Progenitor cell of endocrine pancreas (in vitro differentiated cells): ENCODE data around the gene F2RL3. TPM values are rescaled to one million over a fixed set of nuclear protein-coding genes. Genes with fewer than 3 reads are reported as not detected.

Experiments used
- DNase-seq: peaks from one replicate; pipeline ENCODE4 v3.0.0; 2021; ENCODE audit warnings: low spot score; ENCODE audit not compliant: unreplicated experiment
- H3K27ac Mint-ChIP-seq: 2 replicates; pipeline ENCODE4 v1.8.0; 2021; ENCODE audit warnings: mild to moderate bottlenecking, moderate library complexity, mixed read lengths
- H3K27me3 Mint-ChIP-seq: 2 replicates; pipeline ENCODE4 v1.8.0; 2021; ENCODE audit warnings: mixed read lengths
- H3K36me3 Mint-ChIP-seq: 2 replicates; pipeline ENCODE4 v1.8.0; 2022; ENCODE audit warnings: mixed read lengths; ENCODE audit not compliant: insufficient read depth
- H3K4me1 Mint-ChIP-seq: 2 replicates; pipeline ENCODE4 v1.8.0; 2021; ENCODE audit warnings: low read depth, mixed read lengths
- H3K4me3 Mint-ChIP-seq: 2 replicates; pipeline ENCODE4 v1.8.0; 2021; ENCODE audit warnings: low read depth, mild to moderate bottlenecking, moderate library complexity, mixed read lengths
- H3K9me3 Mint-ChIP-seq: 2 replicates; pipeline ENCODE4 v1.8.0; 2021; ENCODE audit warnings: low read depth, mixed read lengths
- CTCF ChIP-seq: fragments of 200-600 bp; sonication (generic); IDR thresholded peaks from one replicate; pipeline ENCODE4 v1.5.0; 2021; ENCODE audit warnings: antibody characterized with exemption, mild to moderate bottlenecking; ENCODE audit not compliant: unreplicated experiment
- total RNA-seq: library from RNA; stranded (reverse); gene quantifications from 2 replicates; pipeline ENCODE4 v1.2.1, GENCODE V29; 2021

F2RL3 gene
- total RNA-seq, 1 donor from 2014 or later: not detected

- no peaks in the 10 kb centered on the region for H3K9me3 Mint-ChIP-seq
- H3K36me3 Mint-ChIP-seq: peaks cover 28% of the 10 kb centered on the region
- TF ChIP-seq CTCF: no peak
- H3K27me3 Mint-ChIP-seq: no peaks in the 10 kb centered on the region
- DNase-seq: no peak
- H3K4me1 Mint-ChIP-seq: no peaks in the 10 kb centered on the region
- H3K4me3 Mint-ChIP-seq: no peak overlapping the region
- no peak overlapping the region for H3K27ac Mint-ChIP-seq
These were observed 38.7 kb upstream of the F2RL3 start for GRCh38 chr19:16850133-16850532.

- peaks cover 26% of the 10 kb centered on the region for H3K36me3 Mint-ChIP-seq
- TF ChIP-seq CTCF: no peak
- H3K4me3 Mint-ChIP-seq: no peak overlapping the region
- H3K9me3 Mint-ChIP-seq: no peaks in the 10 kb centered on the region
- DNase-seq: no peak
- H3K27ac Mint-ChIP-seq: no peak overlapping the region
- H3K27me3 Mint-ChIP-seq: no peaks in the 10 kb centered on the region
- no peaks in the 10 kb centered on the region for H3K4me1 Mint-ChIP-seq
These were observed 37.6 kb upstream of the F2RL3 start for GRCh38 chr19:16851031-16851712.

GRCh38 chr19:16853066-16853465 lies 35.7 kb upstream of the F2RL3 start:
- no peaks in the 10 kb centered on the region for H3K27me3 Mint-ChIP-seq
- no peaks in the 10 kb centered on the region for H3K4me1 Mint-ChIP-seq
- no peak for TF ChIP-seq CTCF
- no peak overlapping the region for H3K4me3 Mint-ChIP-seq
- H3K36me3 Mint-ChIP-seq: peaks cover 22% of the 10 kb centered on the region
- DNase-seq: no peak
- H3K9me3 Mint-ChIP-seq: no peaks in the 10 kb centered on the region
- no peak overlapping the region for H3K27ac Mint-ChIP-seq

GRCh38 chr19:16856091-16856490 lies 32.7 kb upstream of the F2RL3 start:
- no peaks in the 10 kb centered on the region for H3K4me1 Mint-ChIP-seq
- H3K9me3 Mint-ChIP-seq: no peaks in the 10 kb centered on the region
- no peak overlapping the region for H3K4me3 Mint-ChIP-seq
- DNase-seq: no peak
- H3K27ac Mint-ChIP-seq: no peak overlapping the region
- no peak for TF ChIP-seq CTCF
- H3K36me3 Mint-ChIP-seq: peaks cover 11% of the 10 kb centered on the region
- no peaks in the 10 kb centered on the region for H3K27me3 Mint-ChIP-seq

- no peak for DNase-seq
- H3K27me3 Mint-ChIP-seq: no peaks in the 10 kb centered on the region
- H3K27ac Mint-ChIP-seq: no peak overlapping the region
- H3K9me3 Mint-ChIP-seq: no peaks in the 10 kb centered on the region
- no peak for TF ChIP-seq CTCF
- H3K36me3 Mint-ChIP-seq: peaks cover 7% of the 10 kb centered on the region
- no peak overlapping the region for H3K4me3 Mint-ChIP-seq
- no peaks in the 10 kb centered on the region for H3K4me1 Mint-ChIP-seq
These were observed 29.2 kb upstream of the F2RL3 start for GRCh38 chr19:16859626-16860025.
